Embryonic facial prominence (tissue), 1 donor: ENCODE results near the gene NPB.

Experiments used
- DNase-seq: peaks from one replicate; pipeline ENCODE4 v3.0.0-alpha.2; 2016; ENCODE audit errors: extremely low spot score

NPB gene

GRCh38 chr17:81898885-81899284, 3.2 kb upstream of the NPB start:
- no peak for DNase-seq

- DNase-seq = no peak
Measured at GRCh38 chr17:81899514-81900166, 2.4 kb upstream of the NPB start.

GRCh38 chr17:81900181-81900820, 1.7 kb upstream of the NPB start:
- DNase-seq = no peak

- no peak for DNase-seq
Measured at GRCh38 chr17:81901167-81902022, 643 bp upstream of the NPB start.

- DNase-seq = no peak
Measured at GRCh38 chr17:81902653-81903414, 796 bp downstream of the NPB start.

GRCh38 chr17:81903415-81903831, 1.4 kb downstream of the NPB start:
- DNase-seq = no peak

GRCh38 chr17:81903896-81904599, 2.0 kb downstream of the NPB start:
- DNase-seq = no peak

- no peak for DNase-seq
Measured at GRCh38 chr17:81904600-81905423, 2.8 kb downstream of the NPB start.

GRCh38 chr17:81905424-81905875, 3.4 kb downstream of the NPB start:
- no peak for DNase-seq

- no peak for DNase-seq
Measured at GRCh38 chr17:81905993-81906392, 4.0 kb downstream of the NPB start.

- DNase-seq = no peak
Measured at GRCh38 chr17:81906476-81907218, 4.6 kb downstream of the NPB start.

GRCh38 chr17:81907219-81908145, 5.4 kb downstream of the NPB start:
- DNase-seq = no peak

- no peak for DNase-seq
Measured at GRCh38 chr17:81908793-81909192, 6.8 kb downstream of the NPB start.

GRCh38 chr17:81909231-81909630, 7.2 kb downstream of the NPB start:
- no peak for DNase-seq

- DNase-seq = no peak
Measured at GRCh38 chr17:81909966-81910839, 8.2 kb downstream of the NPB start.

- no peak for DNase-seq
Measured at GRCh38 chr17:81910840-81911276, 8.8 kb downstream of the NPB start.

GRCh38 chr17:81911277-81911961, 9.4 kb downstream of the NPB start, which contains the start of gene PCYT2:
TSS of gene PCYT2 (minus strand) at chr17:81911399. CDS start at chr17:81911355, 44 bp downstream.
- peak; percentile 48 for DNase-seq
